ENCODE results near the gene ABHD17A. TPM values are rescaled to one million over a fixed set of nuclear protein-coding genes. Genes with fewer than 3 reads are reported as not detected.

Gene ABHD17A
- polyA plus RNA-seq, 3 donors: 69.8 to 96.1 (median 79.0) TPM

DNA sequence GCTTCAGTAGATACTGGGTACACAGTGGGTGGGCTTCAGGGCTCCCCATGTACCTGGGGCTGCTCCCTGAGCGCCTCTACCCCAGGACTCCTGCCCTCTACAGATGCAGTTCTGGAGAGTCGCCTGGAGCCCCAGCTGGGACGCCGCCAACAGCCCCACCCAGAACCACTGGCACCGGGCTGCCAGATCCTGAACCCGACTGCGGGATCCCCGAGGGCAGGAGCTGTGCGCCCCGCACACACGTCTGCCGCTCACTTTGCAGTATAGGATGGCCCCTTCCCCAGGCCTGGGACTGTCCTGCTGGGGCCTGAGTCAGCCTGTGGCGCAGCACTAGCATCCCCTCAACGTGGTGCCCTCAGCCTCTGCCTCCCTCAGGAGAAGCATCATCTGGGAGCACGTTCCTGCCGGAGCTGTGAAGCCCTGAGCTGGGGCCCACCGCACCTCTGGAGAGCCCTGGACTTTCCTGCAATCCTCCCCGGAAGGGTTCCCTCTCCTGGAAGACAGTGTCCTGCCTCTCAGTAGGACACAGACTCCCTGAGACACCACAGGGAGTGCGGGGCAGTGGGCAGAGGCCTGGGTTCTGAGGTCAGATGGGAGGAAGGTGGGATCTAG is 40.7 kb downstream of the ABHD17A start:
- H3K4me2 ChIP-seq (replicated peaks; ENCODE audit: extremely low read depth, low read length, poor library complexity, severe bottlenecking): no peak overlapping the region
- H3K36me3 Mint-ChIP-seq: peaks cover 9 to 50% of the 10 kb centered on the region in 2 donors
- 98% methylated on average over 17 of the region's 19 CpGs for WGBS (ENCODE audit: insufficient coverage)
- peaks cover 0 to 1% (median 0%) of the 10 kb centered on the region in 3 donors for H3K27me3 Mint-ChIP-seq (ENCODE audit: low read depth in 3 of 3)
- H3K79me2 ChIP-seq (ENCODE audit: insufficient read depth, low read length): peaks cover 86% of the 10 kb centered on the region
- no peaks in the 10 kb centered on the region for H3K27me3 ChIP-seq (ENCODE audit: control insufficient read depth in 2 of 2, insufficient read depth in 2 of 2, low read length in 2 of 2)
- H3K9me3 ChIP-seq (replicated peaks in 1 of 2; ENCODE audit: control insufficient read depth in 1 of 2, insufficient read depth in 1 of 2, low read length in 2 of 2): no peaks in the 10 kb centered on the region
- TF ChIP-seq, protein P1, sequence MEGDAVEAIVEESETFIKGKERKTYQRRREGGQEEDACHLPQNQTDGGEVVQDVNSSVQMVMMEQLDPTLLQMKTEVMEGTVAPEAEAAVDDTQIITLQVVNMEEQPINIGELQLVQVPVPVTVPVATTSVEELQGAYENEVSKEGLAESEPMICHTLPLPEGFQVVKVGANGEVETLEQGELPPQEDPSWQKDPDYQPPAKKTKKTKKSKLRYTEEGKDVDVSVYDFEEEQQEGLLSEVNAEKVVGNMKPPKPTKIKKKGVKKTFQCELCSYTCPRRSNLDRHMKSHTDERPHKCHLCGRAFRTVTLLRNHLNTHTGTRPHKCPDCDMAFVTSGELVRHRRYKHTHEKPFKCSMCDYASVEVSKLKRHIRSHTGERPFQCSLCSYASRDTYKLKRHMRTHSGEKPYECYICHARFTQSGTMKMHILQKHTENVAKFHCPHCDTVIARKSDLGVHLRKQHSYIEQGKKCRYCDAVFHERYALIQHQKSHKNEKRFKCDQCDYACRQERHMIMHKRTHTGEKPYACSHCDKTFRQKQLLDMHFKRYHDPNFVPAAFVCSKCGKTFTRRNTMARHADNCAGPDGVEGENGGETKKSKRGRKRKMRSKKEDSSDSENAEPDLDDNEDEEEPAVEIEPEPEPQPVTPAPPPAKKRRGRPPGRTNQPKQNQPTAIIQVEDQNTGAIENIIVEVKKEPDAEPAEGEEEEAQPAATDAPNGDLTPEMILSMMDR (IDR thresholded peaks at IDR 0.05): no peak
- H3K4me1 Mint-ChIP-seq: peaks cover 52% of the 10 kb centered on the region
- DNase-seq: no peak
- peaks cover 11 to 30% of the 10 kb centered on the region in 2 donors for H3K36me3 ChIP-seq (replicated peaks in 1 of 2; ENCODE audit: control insufficient read depth in 1 of 2, insufficient read depth in 2 of 2, low read length in 2 of 2)
- peaks cover 29 to 46% of the 10 kb centered on the region in 2 donors for H3K4me1 ChIP-seq (ENCODE audit: control insufficient read depth in 1 of 2, insufficient read depth in 2 of 2, low read length in 2 of 2)
- no peaks in the 10 kb centered on the region for H3K9me3 Mint-ChIP-seq
- no peak overlapping the region for H2AFZ ChIP-seq (ENCODE audit: insufficient read depth, low read depth, low read length, poor library complexity, severe bottlenecking)
- H4K20me1 ChIP-seq (ENCODE audit: insufficient read depth, low read length): peaks cover 91% of the 10 kb centered on the region
- H3K4me3 ChIP-seq (replicated peaks in 1 of 3; ENCODE audit: low read depth in 2 of 3, low read length in 3 of 3): no peak overlapping the region
- H3K27ac Mint-ChIP-seq: peak overlapping the region in 2 of 7 donors; percentile 57 to 66
- H3K27ac ChIP-seq (ENCODE audit: low read depth in 1 of 2, low read length in 2 of 2): no peak overlapping the region
- H3K4me3 Mint-ChIP-seq: no peak overlapping the region
- no peak overlapping the region for H3K9ac ChIP-seq (ENCODE audit: insufficient read depth, low read length, poor library complexity, severe bottlenecking)
- intact Hi-C loops (cut with micrococcal nuclease): no loop called here

DNA sequence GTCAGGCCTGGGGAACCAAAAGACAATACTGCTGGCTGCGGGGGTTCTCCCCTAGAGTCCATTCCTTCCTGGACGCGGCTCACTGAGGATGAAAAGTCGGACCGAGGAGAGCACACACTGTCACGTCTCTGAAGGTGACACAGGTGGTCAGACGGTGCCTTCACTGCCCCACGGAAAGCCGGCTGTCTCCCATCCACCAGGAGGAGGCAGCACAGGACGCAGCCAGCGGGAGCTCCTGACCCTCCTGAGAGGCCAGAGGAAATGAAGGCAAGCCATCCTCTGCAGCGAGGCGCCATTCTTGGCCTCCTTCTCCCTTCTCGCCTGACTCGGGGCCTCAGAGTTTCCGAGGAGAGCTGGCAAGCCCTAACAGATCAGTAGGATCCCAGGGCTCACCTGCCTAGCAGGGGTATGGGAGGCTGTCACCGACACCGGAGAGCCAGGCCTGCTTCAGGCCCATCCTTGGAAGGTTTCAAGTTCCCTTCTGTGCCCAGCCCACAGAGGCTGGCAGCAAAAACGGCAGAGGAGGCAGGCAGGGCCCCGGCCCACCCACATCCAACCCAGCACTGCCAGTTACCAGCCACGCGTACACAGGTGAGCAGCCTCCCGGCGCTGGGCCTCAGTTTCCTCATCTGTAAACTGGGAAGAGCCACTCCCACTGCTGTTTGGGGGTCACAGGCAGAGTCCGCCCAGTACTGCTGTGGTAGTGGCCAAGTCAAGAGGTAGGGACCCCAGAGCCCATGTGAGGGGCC is 41.5 kb downstream of the ABHD17A start:
- WGBS (ENCODE audit: insufficient coverage): 92% methylated on average over 22 of the region's 25 CpGs
- Mint-ChIP-seq H3K36me3 (peaks cover 9 to 51% of the 10 kb centered on the region in 2 donors), H3K9me3 (no peaks in the 10 kb centered on the region), H3K4me1 (peaks cover 53% of the 10 kb centered on the region), H3K27ac (peak overlapping the region in 1 of 7 donors; percentile 5), H3K4me3 (no peak overlapping the region), H3K27me3 (ENCODE audit: low read depth in 3 of 3) (peaks cover 0 to 1% (median 0%) of the 10 kb centered on the region in 3 donors)
- Histone ChIP-seq H3K27me3 (ENCODE audit: control insufficient read depth in 2 of 2, insufficient read depth in 2 of 2, low read length in 2 of 2) (no peaks in the 10 kb centered on the region), H3K4me2 (replicated peaks; ENCODE audit: extremely low read depth, low read length, poor library complexity, severe bottlenecking) (no peak overlapping the region), H3K9ac (ENCODE audit: insufficient read depth, low read length, poor library complexity, severe bottlenecking) (no peak overlapping the region), H4K20me1 (ENCODE audit: insufficient read depth, low read length) (peaks cover 94% of the 10 kb centered on the region), H3K4me3 (replicated peaks in 1 of 3; ENCODE audit: low read depth in 2 of 3, low read length in 3 of 3) (no peak overlapping the region), H3K27ac (ENCODE audit: low read depth in 1 of 2, low read length in 2 of 2) (no peak overlapping the region), H3K9me3 (replicated peaks in 1 of 2; ENCODE audit: control insufficient read depth in 1 of 2, insufficient read depth in 1 of 2, low read length in 2 of 2) (no peaks in the 10 kb centered on the region), H3K36me3 (replicated peaks in 1 of 2; ENCODE audit: control insufficient read depth in 1 of 2, insufficient read depth in 2 of 2, low read length in 2 of 2) (peaks cover 11 to 30% of the 10 kb centered on the region in 2 donors), H3K79me2 (ENCODE audit: insufficient read depth, low read length) (peaks cover 94% of the 10 kb centered on the region), H2AFZ (ENCODE audit: insufficient read depth, low read depth, low read length, poor library complexity, severe bottlenecking) (no peak overlapping the region), H3K4me1 (ENCODE audit: control insufficient read depth in 1 of 2, insufficient read depth in 2 of 2, low read length in 2 of 2) (peaks cover 30 to 45% of the 10 kb centered on the region in 2 donors)
- TF ChIP-seq, protein P1 (IDR thresholded peaks at IDR 0.05): no peak
- intact Hi-C loops (cut with micrococcal nuclease): no loop called here
- DNase-seq: no peak

All from CD14-positive monocyte (primary cell).